Measurements from ENCODE around the gene TTL.
A peak's percentile ranks its signal among the peaks of the same experiment; 100 is the strongest.

Gene TTL

DNA sequence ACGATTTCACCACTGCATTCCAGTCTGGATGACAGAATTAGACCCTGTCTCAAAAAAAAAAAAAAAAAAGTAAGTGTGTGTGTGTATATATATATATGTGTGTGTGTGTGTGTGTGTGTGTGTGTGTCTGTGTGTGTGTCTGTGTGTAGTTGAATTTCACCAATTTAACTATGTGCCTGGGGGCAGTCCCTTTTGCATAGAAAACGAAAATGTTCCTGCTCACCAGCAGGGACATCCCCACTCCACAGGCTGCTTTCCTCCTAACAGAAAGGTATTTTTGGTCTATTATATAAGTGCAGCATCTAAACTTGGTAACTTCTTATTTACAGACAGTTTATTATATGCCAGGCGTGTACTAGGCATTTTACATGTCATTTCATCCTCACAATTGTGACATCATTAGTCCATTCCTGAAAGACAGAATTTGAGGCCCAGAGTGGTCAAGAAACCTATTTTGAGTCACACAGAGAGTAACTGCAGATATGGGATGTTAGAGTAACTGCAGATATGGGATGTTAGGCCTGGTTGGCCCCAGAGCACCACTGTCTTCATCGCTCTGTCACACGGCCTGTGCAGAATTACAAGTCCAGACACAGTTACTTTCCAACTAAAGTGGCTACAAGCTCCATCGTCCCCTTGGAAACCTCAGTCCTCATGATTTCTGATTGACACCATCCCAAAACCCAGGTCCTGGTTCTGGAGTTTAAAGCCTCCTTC is 9.3 kb upstream of the TTL start:
- DNase-seq (ENCODE audit: low read depth), result no peak
- TF ChIP-seq, protein P1, sequence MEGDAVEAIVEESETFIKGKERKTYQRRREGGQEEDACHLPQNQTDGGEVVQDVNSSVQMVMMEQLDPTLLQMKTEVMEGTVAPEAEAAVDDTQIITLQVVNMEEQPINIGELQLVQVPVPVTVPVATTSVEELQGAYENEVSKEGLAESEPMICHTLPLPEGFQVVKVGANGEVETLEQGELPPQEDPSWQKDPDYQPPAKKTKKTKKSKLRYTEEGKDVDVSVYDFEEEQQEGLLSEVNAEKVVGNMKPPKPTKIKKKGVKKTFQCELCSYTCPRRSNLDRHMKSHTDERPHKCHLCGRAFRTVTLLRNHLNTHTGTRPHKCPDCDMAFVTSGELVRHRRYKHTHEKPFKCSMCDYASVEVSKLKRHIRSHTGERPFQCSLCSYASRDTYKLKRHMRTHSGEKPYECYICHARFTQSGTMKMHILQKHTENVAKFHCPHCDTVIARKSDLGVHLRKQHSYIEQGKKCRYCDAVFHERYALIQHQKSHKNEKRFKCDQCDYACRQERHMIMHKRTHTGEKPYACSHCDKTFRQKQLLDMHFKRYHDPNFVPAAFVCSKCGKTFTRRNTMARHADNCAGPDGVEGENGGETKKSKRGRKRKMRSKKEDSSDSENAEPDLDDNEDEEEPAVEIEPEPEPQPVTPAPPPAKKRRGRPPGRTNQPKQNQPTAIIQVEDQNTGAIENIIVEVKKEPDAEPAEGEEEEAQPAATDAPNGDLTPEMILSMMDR (IDR thresholded peaks at IDR 0.05; ENCODE audit: insufficient read depth, low read depth, low read length, missing control alignments), result no peak
- no peak overlapping the region for H3K4me3 ChIP-seq (ENCODE audit: low read length)

- H3K4me3 ChIP-seq (ENCODE audit: low read length), result no peak overlapping the region
- DNase-seq (ENCODE audit: low read depth), result no peak
- TF ChIP-seq, protein P1 (IDR thresholded peaks at IDR 0.05; ENCODE audit: insufficient read depth, low read depth, low read length, missing control alignments), result no peak
These were observed 7.0 kb upstream of the TTL start for GRCh38 chr2:112474844-112475486.

DNA sequence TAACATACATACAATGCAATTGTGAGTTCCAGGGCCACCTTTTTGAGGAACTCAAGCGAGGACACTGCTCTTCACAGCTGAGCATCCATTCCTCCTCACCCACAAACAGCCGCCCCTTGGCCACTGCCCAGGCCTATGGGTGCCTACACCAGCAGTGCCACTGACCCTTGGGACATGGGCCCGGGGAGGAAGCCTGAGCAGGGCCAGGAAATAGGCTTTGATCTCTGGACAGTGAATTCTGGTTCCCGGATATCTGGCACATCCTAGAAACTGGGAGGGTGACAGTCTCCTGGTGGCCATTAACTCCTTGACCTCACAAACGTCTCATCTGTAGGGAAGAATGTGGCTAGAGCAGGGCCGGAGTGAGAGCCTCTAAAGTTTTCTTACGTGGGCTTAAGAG is 5.5 kb upstream of the TTL start:
- no peak for DNase-seq (ENCODE audit: low read depth)
- TF ChIP-seq, protein P1 (IDR thresholded peaks at IDR 0.05; ENCODE audit: insufficient read depth, low read depth, low read length, missing control alignments), result no peak
- H3K4me3 ChIP-seq (ENCODE audit: low read length), result no peak overlapping the region

GRCh38 chr2:112480530-112481049 is 1.4 kb upstream of the TTL start:
- H3K4me3 ChIP-seq (ENCODE audit: low read length), result peak overlapping the region; percentile 62
- peak; percentile 16 for DNase-seq (ENCODE audit: low read depth)
- TF ChIP-seq, protein P1 (IDR thresholded peaks at IDR 0.05; ENCODE audit: insufficient read depth, low read depth, low read length, missing control alignments), result peak; percentile 22

- TF ChIP-seq, protein P1 (IDR thresholded peaks at IDR 0.05; ENCODE audit: insufficient read depth, low read depth, low read length, missing control alignments), result peak; percentile 84
- H3K4me3 ChIP-seq (ENCODE audit: low read length), result peak overlapping the region; percentile 62
- DNase-seq (ENCODE audit: low read depth), result peak; percentile 90
These were observed 867 bp upstream of the TTL start for GRCh38 chr2:112481050-112481527.

GRCh38 chr2:112482309-112483041 is 519 bp downstream of the TTL start:
- H3K4me3 ChIP-seq (ENCODE audit: low read length), result peak overlapping the region; percentile 81
- DNase-seq (ENCODE audit: low read depth), result peak; percentile 55
- TF ChIP-seq, protein P1 (IDR thresholded peaks at IDR 0.05; ENCODE audit: insufficient read depth, low read depth, low read length, missing control alignments), result no peak

Data from epithelial cell of esophagus (primary cell).